ENCODE results near the gene WDR36.

WDR36 gene

DNA sequence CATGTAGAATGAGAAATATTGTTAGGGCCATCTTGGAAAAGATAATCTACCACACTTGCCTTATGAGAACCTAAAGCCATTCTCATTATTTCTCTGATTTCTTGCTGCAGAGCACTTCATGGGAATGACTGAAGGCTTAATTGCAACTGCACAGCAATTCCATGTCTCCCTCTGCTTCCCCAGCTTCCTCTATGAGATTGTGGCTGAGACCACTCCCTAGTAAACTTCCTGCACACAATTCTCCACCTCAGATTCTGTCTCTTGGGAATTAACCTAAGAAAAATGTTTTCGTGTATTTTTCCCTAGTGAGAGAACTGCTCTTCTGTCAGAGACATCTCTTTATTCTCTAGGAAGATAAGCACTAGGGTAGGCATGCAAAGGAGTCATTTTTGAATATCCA lies 76.5 kb downstream of the WDR36 start:
- H3K27me3 ChIP-seq (ENCODE audit: control insufficient read depth, low read length) = no peaks in the 10 kb centered on the region
- H3K4me2 ChIP-seq (ENCODE audit: low read length) = no peak overlapping the region
- no peak overlapping the region for H3K4me3 ChIP-seq (ENCODE audit: low read length)
- H3K4me1 ChIP-seq (ENCODE audit: control insufficient read depth, low read length) = no peaks in the 10 kb centered on the region
- H3K36me3 ChIP-seq (ENCODE audit: control insufficient read depth, low read length) = no peaks in the 10 kb centered on the region
- no peak overlapping the region for H3K27ac ChIP-seq (ENCODE audit: low read depth, low read length)
- no peaks in the 10 kb centered on the region for H3K9me3 ChIP-seq (ENCODE audit: control insufficient read depth, insufficient read depth, low read length)
- TF ChIP-seq, protein P1, sequence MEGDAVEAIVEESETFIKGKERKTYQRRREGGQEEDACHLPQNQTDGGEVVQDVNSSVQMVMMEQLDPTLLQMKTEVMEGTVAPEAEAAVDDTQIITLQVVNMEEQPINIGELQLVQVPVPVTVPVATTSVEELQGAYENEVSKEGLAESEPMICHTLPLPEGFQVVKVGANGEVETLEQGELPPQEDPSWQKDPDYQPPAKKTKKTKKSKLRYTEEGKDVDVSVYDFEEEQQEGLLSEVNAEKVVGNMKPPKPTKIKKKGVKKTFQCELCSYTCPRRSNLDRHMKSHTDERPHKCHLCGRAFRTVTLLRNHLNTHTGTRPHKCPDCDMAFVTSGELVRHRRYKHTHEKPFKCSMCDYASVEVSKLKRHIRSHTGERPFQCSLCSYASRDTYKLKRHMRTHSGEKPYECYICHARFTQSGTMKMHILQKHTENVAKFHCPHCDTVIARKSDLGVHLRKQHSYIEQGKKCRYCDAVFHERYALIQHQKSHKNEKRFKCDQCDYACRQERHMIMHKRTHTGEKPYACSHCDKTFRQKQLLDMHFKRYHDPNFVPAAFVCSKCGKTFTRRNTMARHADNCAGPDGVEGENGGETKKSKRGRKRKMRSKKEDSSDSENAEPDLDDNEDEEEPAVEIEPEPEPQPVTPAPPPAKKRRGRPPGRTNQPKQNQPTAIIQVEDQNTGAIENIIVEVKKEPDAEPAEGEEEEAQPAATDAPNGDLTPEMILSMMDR (IDR thresholded peaks at IDR 0.05; ENCODE audit: low read depth, low read length, poor library complexity, severe bottlenecking) = no peak
- no peak for TF ChIP-seq EZH2phosphoT487 (IDR thresholded peaks at IDR 0.05; ENCODE audit: borderline replicate concordance, low read length)
- no peaks in the 10 kb centered on the region for H3K9me2 ChIP-seq (replicated peaks; ENCODE audit: control insufficient read depth, low read length)
- no peaks in the 10 kb centered on the region for H3K79me2 ChIP-seq (ENCODE audit: control insufficient read depth, low read length)
- H3F3A ChIP-seq (ENCODE audit: control insufficient read depth, insufficient read depth) = no peaks in the 10 kb centered on the region
- H4K20me1 ChIP-seq (ENCODE audit: control insufficient read depth, insufficient read depth, low read depth, low read length) = no peaks in the 10 kb centered on the region

- TF ChIP-seq, protein P1 (IDR thresholded peaks at IDR 0.05; ENCODE audit: low read depth, low read length, poor library complexity, severe bottlenecking) = no peak
- TF ChIP-seq EZH2phosphoT487 (IDR thresholded peaks at IDR 0.05; ENCODE audit: borderline replicate concordance, low read length) = no peak
- Histone ChIP-seq H3K27me3 (ENCODE audit: control insufficient read depth, low read length) (no peaks in the 10 kb centered on the region), H3K9me2 (replicated peaks; ENCODE audit: control insufficient read depth, low read length) (no peaks in the 10 kb centered on the region), H3K9me3 (ENCODE audit: control insufficient read depth, insufficient read depth, low read length) (no peaks in the 10 kb centered on the region), H3K27ac (ENCODE audit: low read depth, low read length) (no peak overlapping the region), H4K20me1 (ENCODE audit: control insufficient read depth, insufficient read depth, low read depth, low read length) (no peaks in the 10 kb centered on the region), H3K4me1 (ENCODE audit: control insufficient read depth, low read length) (no peaks in the 10 kb centered on the region), H3K79me2 (ENCODE audit: control insufficient read depth, low read length) (no peaks in the 10 kb centered on the region), H3F3A (ENCODE audit: control insufficient read depth, insufficient read depth) (no peaks in the 10 kb centered on the region), H3K4me3 (ENCODE audit: low read length) (no peak overlapping the region), H3K4me2 (ENCODE audit: low read length) (no peak overlapping the region), H3K36me3 (ENCODE audit: control insufficient read depth, low read length) (no peaks in the 10 kb centered on the region)
These were observed 77.1 kb downstream of the WDR36 start for GRCh38 chr5:111169269-111169668.

DNA sequence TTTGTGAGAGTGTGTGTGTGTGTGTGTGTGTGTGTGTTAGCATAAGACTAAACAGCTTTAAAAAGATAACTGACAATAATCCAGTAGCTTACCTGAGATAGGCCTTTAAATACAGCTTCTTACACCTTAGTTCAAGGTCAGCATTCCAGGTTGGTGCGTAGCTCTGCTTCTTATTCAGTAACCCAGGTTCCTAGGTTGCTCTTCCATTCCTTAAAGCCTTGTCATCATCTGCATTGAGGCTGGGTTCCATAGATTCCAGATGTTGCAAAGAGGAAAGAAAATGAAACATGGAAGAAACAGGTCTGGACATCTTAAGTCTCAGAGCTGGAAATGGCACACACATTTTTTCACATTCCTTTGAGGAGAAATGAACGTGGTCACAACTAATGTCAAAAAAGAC lies 78.1 kb downstream of the WDR36 start:
- no peak for TF ChIP-seq EZH2phosphoT487 (IDR thresholded peaks at IDR 0.05; ENCODE audit: borderline replicate concordance, low read length)
- TF ChIP-seq, protein P1 (IDR thresholded peaks at IDR 0.05; ENCODE audit: low read depth, low read length, poor library complexity, severe bottlenecking) = no peak
- Histone ChIP-seq H4K20me1 (ENCODE audit: control insufficient read depth, insufficient read depth, low read depth, low read length) (no peaks in the 10 kb centered on the region), H3K4me3 (ENCODE audit: low read length) (no peak overlapping the region), H3K4me2 (ENCODE audit: low read length) (no peak overlapping the region), H3K27me3 (ENCODE audit: control insufficient read depth, low read length) (no peaks in the 10 kb centered on the region), H3K36me3 (ENCODE audit: control insufficient read depth, low read length) (no peaks in the 10 kb centered on the region), H3F3A (ENCODE audit: control insufficient read depth, insufficient read depth) (no peaks in the 10 kb centered on the region), H3K9me2 (replicated peaks; ENCODE audit: control insufficient read depth, low read length) (no peaks in the 10 kb centered on the region), H3K79me2 (ENCODE audit: control insufficient read depth, low read length) (no peaks in the 10 kb centered on the region), H3K4me1 (ENCODE audit: control insufficient read depth, low read length) (no peaks in the 10 kb centered on the region), H3K9me3 (ENCODE audit: control insufficient read depth, insufficient read depth, low read length) (no peaks in the 10 kb centered on the region), H3K27ac (ENCODE audit: low read depth, low read length) (no peak overlapping the region)

- H3K27ac ChIP-seq (ENCODE audit: low read depth, low read length) = no peak overlapping the region
- no peaks in the 10 kb centered on the region for H3K36me3 ChIP-seq (ENCODE audit: control insufficient read depth, low read length)
- H3K4me1 ChIP-seq (ENCODE audit: control insufficient read depth, low read length) = no peaks in the 10 kb centered on the region
- H3K4me3 ChIP-seq (ENCODE audit: low read length) = no peak overlapping the region
- no peaks in the 10 kb centered on the region for H3F3A ChIP-seq (ENCODE audit: control insufficient read depth, insufficient read depth)
- H3K27me3 ChIP-seq (ENCODE audit: control insufficient read depth, low read length) = no peaks in the 10 kb centered on the region
- no peaks in the 10 kb centered on the region for H3K9me2 ChIP-seq (replicated peaks; ENCODE audit: control insufficient read depth, low read length)
- H4K20me1 ChIP-seq (ENCODE audit: control insufficient read depth, insufficient read depth, low read depth, low read length) = no peaks in the 10 kb centered on the region
- no peak overlapping the region for H3K4me2 ChIP-seq (ENCODE audit: low read length)
- H3K79me2 ChIP-seq (ENCODE audit: control insufficient read depth, low read length) = no peaks in the 10 kb centered on the region
- no peaks in the 10 kb centered on the region for H3K9me3 ChIP-seq (ENCODE audit: control insufficient read depth, insufficient read depth, low read length)
- no peak for TF ChIP-seq EZH2phosphoT487 (IDR thresholded peaks at IDR 0.05; ENCODE audit: borderline replicate concordance, low read length)
- TF ChIP-seq, protein P1 (IDR thresholded peaks at IDR 0.05; ENCODE audit: low read depth, low read length, poor library complexity, severe bottlenecking) = no peak
These were observed 80.4 kb downstream of the WDR36 start for GRCh38 chr5:111172504-111172903.
